ENCODE results near the gene SMG1. TPM values are rescaled to one million over a fixed set of nuclear protein-coding genes. Genes with fewer than 3 reads are reported as not detected.

Gene SMG1
- total and polyA plus RNA-seq, 2 of the 13 experiments (the other 11 are each of a cell fraction or from before 2014, with no cell fraction given), result 48.7 to 53.7 TPM

DNA sequence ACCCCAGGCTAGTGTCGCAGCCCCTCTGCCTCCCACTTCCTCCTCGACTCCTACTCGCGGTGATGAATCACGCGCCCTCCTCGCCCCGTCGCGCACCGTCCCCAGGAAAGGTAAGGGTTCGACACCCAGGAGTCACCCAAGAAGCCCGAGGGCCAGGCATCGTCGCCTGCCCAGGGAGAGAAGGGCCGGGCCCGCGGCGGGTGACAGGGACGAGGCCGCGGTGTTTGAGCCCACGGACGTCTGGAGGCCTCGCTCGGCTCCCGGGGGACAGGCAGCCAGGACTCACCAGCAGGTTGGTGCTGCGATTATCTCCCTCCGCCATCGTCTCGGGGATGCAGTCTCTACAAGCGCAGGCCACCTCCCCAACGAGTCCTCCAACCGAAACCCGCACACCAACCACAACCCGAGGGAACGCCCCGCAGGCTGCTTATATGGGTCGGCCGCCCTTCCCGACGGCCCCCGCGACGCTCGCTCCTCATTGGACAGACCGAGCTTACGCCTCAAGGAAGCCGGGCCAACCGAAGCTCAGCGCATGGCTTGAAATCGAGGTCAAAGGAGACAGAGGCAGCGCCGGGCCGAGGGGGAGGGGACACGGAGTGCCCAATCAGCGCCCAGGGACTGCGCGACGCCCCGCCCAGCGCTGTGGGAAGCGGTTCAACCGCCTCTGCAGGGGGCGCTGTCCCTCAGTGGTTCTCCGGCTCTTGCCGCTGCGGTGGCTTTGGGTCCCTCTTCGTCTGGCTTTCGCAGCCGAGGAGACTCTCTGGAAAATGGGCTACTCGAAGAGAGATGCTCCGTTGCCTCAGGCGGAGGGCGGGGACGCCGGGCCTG, 124.8 kb downstream of the SMG1 start, which contains the start of gene ARL6IP1 (continued):
- TF ChIP-seq, protein P1, sequence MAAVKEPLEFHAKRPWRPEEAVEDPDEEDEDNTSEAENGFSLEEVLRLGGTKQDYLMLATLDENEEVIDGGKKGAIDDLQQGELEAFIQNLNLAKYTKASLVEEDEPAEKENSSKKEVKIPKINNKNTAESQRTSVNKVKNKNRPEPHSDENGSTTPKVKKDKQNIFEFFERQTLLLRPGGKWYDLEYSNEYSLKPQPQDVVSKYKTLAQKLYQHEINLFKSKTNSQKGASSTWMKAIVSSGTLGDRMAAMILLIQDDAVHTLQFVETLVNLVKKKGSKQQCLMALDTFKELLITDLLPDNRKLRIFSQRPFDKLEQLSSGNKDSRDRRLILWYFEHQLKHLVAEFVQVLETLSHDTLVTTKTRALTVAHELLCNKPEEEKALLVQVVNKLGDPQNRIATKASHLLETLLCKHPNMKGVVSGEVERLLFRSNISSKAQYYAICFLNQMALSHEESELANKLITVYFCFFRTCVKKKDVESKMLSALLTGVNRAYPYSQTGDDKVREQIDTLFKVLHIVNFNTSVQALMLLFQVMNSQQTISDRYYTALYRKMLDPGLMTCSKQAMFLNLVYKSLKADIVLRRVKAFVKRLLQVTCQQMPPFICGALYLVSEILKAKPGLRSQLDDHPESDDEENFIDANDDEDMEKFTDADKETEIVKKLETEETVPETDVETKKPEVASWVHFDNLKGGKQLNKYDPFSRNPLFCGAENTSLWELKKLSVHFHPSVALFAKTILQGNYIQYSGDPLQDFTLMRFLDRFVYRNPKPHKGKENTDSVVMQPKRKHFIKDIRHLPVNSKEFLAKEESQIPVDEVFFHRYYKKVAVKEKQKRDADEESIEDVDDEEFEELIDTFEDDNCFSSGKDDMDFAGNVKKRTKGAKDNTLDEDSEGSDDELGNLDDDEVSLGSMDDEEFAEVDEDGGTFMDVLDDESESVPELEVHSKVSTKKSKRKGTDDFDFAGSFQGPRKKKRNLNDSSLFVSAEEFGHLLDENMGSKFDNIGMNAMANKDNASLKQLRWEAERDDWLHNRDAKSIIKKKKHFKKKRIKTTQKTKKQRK (IDR thresholded peaks at IDR 0.05; ENCODE audit: low read length), result no peak
- TF ChIP-seq KMT2B (CRISPR knock-in tag; IDR thresholded peaks at IDR 0.05), result peak; percentile 96
- peak; percentile 68; the same call in 1 of the 2 replicates for TF ChIP-seq ZNF431 (CRISPR knock-in tag; IDR thresholded peaks at IDR 0.05; ENCODE audit: borderline replicate concordance, low read depth)
- TF ChIP-seq ZNF331 (CRISPR knock-in tag; IDR thresholded peaks at IDR 0.05), result peak; percentile 94
- peak; percentile 22 for TF ChIP-seq ZNF33B (CRISPR knock-in tag; IDR thresholded peaks at IDR 0.05)
- TF ChIP-seq, protein P2, sequence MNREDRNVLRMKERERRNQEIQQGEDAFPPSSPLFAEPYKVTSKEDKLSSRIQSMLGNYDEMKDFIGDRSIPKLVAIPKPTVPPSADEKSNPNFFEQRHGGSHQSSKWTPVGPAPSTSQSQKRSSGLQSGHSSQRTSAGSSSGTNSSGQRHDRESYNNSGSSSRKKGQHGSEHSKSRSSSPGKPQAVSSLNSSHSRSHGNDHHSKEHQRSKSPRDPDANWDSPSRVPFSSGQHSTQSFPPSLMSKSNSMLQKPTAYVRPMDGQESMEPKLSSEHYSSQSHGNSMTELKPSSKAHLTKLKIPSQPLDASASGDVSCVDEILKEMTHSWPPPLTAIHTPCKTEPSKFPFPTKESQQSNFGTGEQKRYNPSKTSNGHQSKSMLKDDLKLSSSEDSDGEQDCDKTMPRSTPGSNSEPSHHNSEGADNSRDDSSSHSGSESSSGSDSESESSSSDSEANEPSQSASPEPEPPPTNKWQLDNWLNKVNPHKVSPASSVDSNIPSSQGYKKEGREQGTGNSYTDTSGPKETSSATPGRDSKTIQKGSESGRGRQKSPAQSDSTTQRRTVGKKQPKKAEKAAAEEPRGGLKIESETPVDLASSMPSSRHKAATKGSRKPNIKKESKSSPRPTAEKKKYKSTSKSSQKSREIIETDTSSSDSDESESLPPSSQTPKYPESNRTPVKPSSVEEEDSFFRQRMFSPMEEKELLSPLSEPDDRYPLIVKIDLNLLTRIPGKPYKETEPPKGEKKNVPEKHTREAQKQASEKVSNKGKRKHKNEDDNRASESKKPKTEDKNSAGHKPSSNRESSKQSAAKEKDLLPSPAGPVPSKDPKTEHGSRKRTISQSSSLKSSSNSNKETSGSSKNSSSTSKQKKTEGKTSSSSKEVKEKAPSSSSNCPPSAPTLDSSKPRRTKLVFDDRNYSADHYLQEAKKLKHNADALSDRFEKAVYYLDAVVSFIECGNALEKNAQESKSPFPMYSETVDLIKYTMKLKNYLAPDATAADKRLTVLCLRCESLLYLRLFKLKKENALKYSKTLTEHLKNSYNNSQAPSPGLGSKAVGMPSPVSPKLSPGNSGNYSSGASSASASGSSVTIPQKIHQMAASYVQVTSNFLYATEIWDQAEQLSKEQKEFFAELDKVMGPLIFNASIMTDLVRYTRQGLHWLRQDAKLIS (CRISPR knock-in tag; IDR thresholded peaks at IDR 0.05), result peak; percentile 97
- TF ChIP-seq MAFK (conservative IDR thresholded peaks at IDR 0.05 in 1 of 2, IDR thresholded peaks at IDR 0.05 in 1 of 2; ENCODE audit: low read length in 2 of 2), result peak in 1 of 2 experiments; percentile 47; a peak in 3 of 4 replicates
- TF ChIP-seq, protein P3, sequence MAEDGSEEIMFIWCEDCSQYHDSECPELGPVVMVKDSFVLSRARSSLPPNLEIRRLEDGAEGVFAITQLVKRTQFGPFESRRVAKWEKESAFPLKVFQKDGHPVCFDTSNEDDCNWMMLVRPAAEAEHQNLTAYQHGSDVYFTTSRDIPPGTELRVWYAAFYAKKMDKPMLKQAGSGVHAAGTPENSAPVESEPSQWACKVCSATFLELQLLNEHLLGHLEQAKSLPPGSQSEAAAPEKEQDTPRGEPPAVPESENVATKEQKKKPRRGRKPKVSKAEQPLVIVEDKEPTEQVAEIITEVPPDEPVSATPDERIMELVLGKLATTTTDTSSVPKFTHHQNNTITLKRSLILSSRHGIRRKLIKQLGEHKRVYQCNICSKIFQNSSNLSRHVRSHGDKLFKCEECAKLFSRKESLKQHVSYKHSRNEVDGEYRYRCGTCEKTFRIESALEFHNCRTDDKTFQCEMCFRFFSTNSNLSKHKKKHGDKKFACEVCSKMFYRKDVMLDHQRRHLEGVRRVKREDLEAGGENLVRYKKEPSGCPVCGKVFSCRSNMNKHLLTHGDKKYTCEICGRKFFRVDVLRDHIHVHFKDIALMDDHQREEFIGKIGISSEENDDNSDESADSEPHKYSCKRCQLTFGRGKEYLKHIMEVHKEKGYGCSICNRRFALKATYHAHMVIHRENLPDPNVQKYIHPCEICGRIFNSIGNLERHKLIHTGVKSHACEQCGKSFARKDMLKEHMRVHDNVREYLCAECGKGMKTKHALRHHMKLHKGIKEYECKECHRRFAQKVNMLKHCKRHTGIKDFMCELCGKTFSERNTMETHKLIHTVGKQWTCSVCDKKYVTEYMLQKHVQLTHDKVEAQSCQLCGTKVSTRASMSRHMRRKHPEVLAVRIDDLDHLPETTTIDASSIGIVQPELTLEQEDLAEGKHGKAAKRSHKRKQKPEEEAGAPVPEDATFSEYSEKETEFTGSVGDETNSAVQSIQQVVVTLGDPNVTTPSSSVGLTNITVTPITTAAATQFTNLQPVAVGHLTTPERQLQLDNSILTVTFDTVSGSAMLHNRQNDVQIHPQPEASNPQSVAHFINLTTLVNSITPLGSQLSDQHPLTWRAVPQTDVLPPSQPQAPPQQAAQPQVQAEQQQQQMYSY (CRISPR knock-in tag; IDR thresholded peaks at IDR 0.05), result no peak; the same call in none of the 2 replicates
- TF ChIP-seq, protein P4, sequence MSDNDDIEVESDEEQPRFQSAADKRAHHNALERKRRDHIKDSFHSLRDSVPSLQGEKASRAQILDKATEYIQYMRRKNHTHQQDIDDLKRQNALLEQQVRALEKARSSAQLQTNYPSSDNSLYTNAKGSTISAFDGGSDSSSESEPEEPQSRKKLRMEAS (IDR thresholded peaks at IDR 0.05), result peak; percentile 87
- peak; percentile 70; the same call in 1 of the 2 replicates for TF ChIP-seq ZNF460 (CRISPR knock-in tag; IDR thresholded peaks at IDR 0.05; ENCODE audit: borderline replicate concordance)
- no peak for TF ChIP-seq FOXA1 (IDR thresholded peaks at IDR 0.05)
- no peak; the same call in none of the 2 replicates for TF ChIP-seq FOXA1 (CRISPR knock-in tag; IDR thresholded peaks at IDR 0.05)
- TF ChIP-seq RFX3 (CRISPR knock-in tag; IDR thresholded peaks at IDR 0.05), result no peak; the same call in 1 of the 2 replicates
- peak; percentile 97 for TF ChIP-seq ZNF354B (CRISPR knock-in tag; IDR thresholded peaks at IDR 0.05)
- peak; percentile 96 for TF ChIP-seq ZSCAN9 (CRISPR knock-in tag; IDR thresholded peaks at IDR 0.05; ENCODE audit: borderline replicate concordance)
- TF ChIP-seq MAFF (IDR thresholded peaks at IDR 0.05; ENCODE audit: low read depth, low read length), result peak; percentile 23; the same call in 1 of the 2 replicates
- TF ChIP-seq MYC (CRISPR knock-in tag; IDR thresholded peaks at IDR 0.05; ENCODE audit: borderline replicate concordance), result peak; percentile 85
- TF ChIP-seq GLI4 (CRISPR knock-in tag; IDR thresholded peaks at IDR 0.05; ENCODE audit: borderline replicate concordance), result peak; percentile 95; the same call in 1 of the 2 replicates
- TF ChIP-seq RFX5 (IDR thresholded peaks at IDR 0.05; ENCODE audit: low read depth, low read length), result peak; percentile 84
